ENCODE data around the gene SCLT1. TPM values are rescaled to one million over a fixed set of nuclear protein-coding genes. Genes with fewer than 3 reads are reported as not detected.

Gene SCLT1
- total RNA-seq, 1 experiment from 2014 or later, result 14.3 TPM

GRCh38 chr4:129093191-129093920, at the start of gene SCLT1 (continued):
- no peak for TF ChIP-seq CTCF (IDR thresholded peaks at IDR 0.05)

GRCh38 chr4:129140521-129140920, 47.2 kb upstream of the SCLT1 start:
- Mint-ChIP-seq H3K27ac (no peak overlapping the region), H3K9me3 (no peaks in the 10 kb centered on the region), H3K36me3 (no peaks in the 10 kb centered on the region), H3K4me1 (peaks cover 24% of the 10 kb centered on the region), H3K27me3 (ENCODE audit: low read depth) (no peaks in the 10 kb centered on the region), H3K4me3 (no peak overlapping the region)
- CTCF ChIA-PET, result no interaction called here
- no peak for ATAC-seq
- DNase-seq (ENCODE audit: low spot score), result no peak
- TF ChIP-seq ZNF396 (CRISPR knock-in tag; IDR thresholded peaks at IDR 0.05; ENCODE audit: borderline replicate concordance), result no peak
- no peak for TF ChIP-seq SOX15 (CRISPR knock-in tag; IDR thresholded peaks at IDR 0.05)
- TF ChIP-seq AR (CRISPR knock-in tag; IDR thresholded peaks at IDR 0.05), result no peak
- POLR2A ChIA-PET, result no interaction called here

GRCh38 chr4:129138810-129139496, 45.6 kb upstream of the SCLT1 start:
- no peaks in the 10 kb centered on the region for H3K27me3 Mint-ChIP-seq (ENCODE audit: low read depth)
- TF ChIP-seq ZBTB43 (CRISPR knock-in tag; IDR thresholded peaks at IDR 0.05) (no peak), IRF1 (CRISPR knock-in tag; IDR thresholded peaks at IDR 0.05) (no peak), NR1H2 (CRISPR knock-in tag; IDR thresholded peaks at IDR 0.05) (no peak), ZNF671 (CRISPR knock-in tag; IDR thresholded peaks at IDR 0.05) (no peak), ZNF281 (CRISPR knock-in tag; IDR thresholded peaks at IDR 0.05) (no peak), E2F4 (CRISPR knock-in tag; IDR thresholded peaks at IDR 0.05; ENCODE audit: borderline replicate concordance, low read depth) (no peak), NFE2L1 (CRISPR knock-in tag; IDR thresholded peaks at IDR 0.05) (no peak), USF2 (CRISPR knock-in tag; IDR thresholded peaks at IDR 0.05) (no peak), CREB1 (CRISPR knock-in tag; IDR thresholded peaks at IDR 0.05) (no peak), ELF4 (CRISPR knock-in tag; IDR thresholded peaks at IDR 0.05; ENCODE audit: low read depth) (no peak), E2F1 (CRISPR knock-in tag; IDR thresholded peaks at IDR 0.05) (no peak), IRF2 (CRISPR knock-in tag; IDR thresholded peaks at IDR 0.05; ENCODE audit: borderline replicate concordance, low read depth) (no peak), HMGA2 (CRISPR knock-in tag; IDR thresholded peaks at IDR 0.05) (no peak), ZNF121 (CRISPR knock-in tag; IDR thresholded peaks at IDR 0.05) (no peak)
- ChIA-PET POLR2A (interaction anchor here (1.1 kb wide), 1 partner anchor 29 kb away, joined by 3 read pairs; no protein-coding TSS in a partner anchor), CTCF (no interaction called here)
- H3K4me3 Mint-ChIP-seq, result no peak overlapping the region
- H3K4me1 Mint-ChIP-seq, result peaks cover 16% of the 10 kb centered on the region
- no peak overlapping the region for H3K27ac Mint-ChIP-seq
- DNase-seq (ENCODE audit: low spot score), result no peak
- H3K36me3 Mint-ChIP-seq, result no peaks in the 10 kb centered on the region
- peak; percentile 85 for ATAC-seq
- H3K9me3 Mint-ChIP-seq, result 0 out of 2 replicates have a peak, but pooled peaks cover 3% of the 10 kb centered on the region

All from WTC11 (cell line).